Measurements from ENCODE around the gene ARHGAP6.

ARHGAP6 gene

DNA sequence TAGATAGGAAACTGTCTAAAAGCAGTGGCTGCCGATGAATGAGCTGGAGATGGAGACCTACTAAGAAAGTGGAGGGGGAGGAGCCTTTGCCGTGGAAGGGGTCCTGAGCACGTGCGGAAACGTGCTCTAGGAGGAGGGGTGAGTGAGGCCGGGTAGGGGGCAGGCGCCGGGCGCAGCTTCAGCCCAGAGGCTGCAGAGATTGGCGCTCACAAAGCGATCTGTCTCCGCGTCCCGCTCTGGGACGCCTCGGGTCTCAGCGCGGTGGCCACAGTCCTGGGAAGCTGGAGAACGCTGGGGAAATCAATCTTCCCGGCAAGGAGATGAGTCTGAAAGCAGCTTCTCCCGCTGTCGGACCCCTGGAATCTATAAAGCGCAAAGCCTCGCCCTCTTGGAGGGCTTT lies 444 bp upstream of the ARHGAP6 start:
- POLR2A ChIA-PET, result no interaction called here
- 16% methylated on average over 24 of the region's 24 CpGs for WGBS (ENCODE audit: insufficient coverage)

DNA sequence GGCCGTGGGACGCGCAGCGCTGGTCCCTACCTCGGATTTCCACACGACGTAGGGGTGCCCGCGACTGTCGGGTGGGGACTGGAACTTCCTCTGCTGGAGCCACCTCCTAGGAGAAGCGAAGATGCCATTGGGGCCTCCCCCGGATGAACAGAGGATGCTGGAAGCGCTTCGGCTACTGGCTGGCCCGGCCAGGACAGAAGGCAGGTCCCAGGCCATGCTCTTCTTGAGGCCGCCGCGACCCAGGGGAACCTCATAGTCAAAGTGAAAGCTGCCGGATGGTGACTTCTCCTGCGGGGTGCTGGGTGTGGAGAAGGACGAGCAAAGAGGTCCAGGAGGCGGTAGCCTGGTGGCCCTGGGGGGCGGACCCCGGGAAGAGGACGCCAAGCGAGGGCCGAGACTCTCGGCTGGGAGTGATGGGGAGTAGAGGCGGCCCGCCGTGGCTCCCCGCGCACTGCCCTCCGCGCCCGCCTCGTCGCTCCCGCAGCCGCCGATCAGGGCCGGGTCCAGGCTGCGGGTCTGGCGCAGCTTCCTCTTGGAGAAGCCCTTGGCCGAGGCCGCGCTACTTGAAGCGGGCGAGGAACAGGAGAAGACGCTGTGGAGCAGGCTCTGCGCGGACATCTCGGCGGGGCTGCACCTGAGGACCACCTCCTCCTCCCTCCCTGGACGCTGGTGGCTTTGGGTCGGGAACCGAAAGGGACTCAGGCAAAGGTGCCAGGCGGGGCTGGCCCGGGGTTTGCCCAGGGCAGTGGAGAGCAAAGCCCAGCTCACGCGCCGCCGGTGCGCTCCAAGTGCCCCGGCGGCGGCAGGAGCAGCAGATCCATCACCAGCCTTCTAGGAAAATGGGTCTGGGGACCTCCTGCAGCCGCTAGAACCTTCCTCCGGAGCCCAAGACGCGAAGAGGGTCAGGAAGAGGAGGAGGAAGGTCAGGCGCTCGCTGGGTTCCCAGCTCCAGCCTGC lies 1.2 kb downstream of the ARHGAP6 start:
- CTCF ChIA-PET, result no interaction called here
- Histone ChIP-seq H3K27me3 (replicated peaks in 2 of 5; ENCODE audit: control insufficient read depth in 4 of 5, insufficient read depth in 5 of 5, low read length in 4 of 5) (peaks cover 9 to 60% (median 37%) of the 10 kb centered on the region in 5 experiments), H3K4me3 (ENCODE audit: control insufficient read depth in 1 of 7, extremely low read depth in 1 of 7, insufficient read depth in 4 of 7, low read depth in 2 of 7, low read length in 6 of 7) (peak overlapping the region in 4 of 7 experiments; percentile 7 to 48 (median 30)), H3K4me1 (ENCODE audit: control extremely low read depth in 1 of 4, control insufficient read depth in 4 of 4, insufficient read depth in 4 of 4, low read length in 3 of 4) (peaks cover 0 to 13% (median 6%) of the 10 kb centered on the region in 4 experiments), H3K27ac (ENCODE audit: insufficient read depth in 1 of 2, low read depth in 1 of 2, low read length in 2 of 2, poor library complexity in 1 of 2, severe bottlenecking in 2 of 2) (no peak overlapping the region), H3K36me3 (ENCODE audit: control insufficient read depth in 4 of 4, insufficient read depth in 4 of 4, low read length in 3 of 4) (no peaks in the 10 kb centered on the region), H3K9me3 (ENCODE audit: control extremely low read depth in 1 of 5, control insufficient read depth in 4 of 5, insufficient read depth in 2 of 5, low read depth in 1 of 5, low read length in 4 of 5) (peaks cover 0 to 8% (median 0%) of the 10 kb centered on the region in 5 experiments)
- WGBS (ENCODE audit: insufficient coverage), result 30% methylated on average over 53 of the region's 73 CpGs
- peak in 1 of 3 donors; percentile 1 for DNase-seq
- POLR2A ChIA-PET, result no interaction called here

More for the DNA sequence above, 444 bp upstream of the ARHGAP6 start:
- Histone ChIP-seq H3K36me3 (ENCODE audit: control insufficient read depth in 4 of 4, insufficient read depth in 4 of 4, low read length in 3 of 4) (no peaks in the 10 kb centered on the region), H3K27ac (ENCODE audit: insufficient read depth in 1 of 2, low read depth in 1 of 2, low read length in 2 of 2, poor library complexity in 1 of 2, severe bottlenecking in 2 of 2) (no peak overlapping the region), H3K27me3 (replicated peaks in 2 of 5; ENCODE audit: control insufficient read depth in 4 of 5, insufficient read depth in 5 of 5, low read length in 4 of 5) (peaks cover 6 to 65% (median 37%) of the 10 kb centered on the region in 5 experiments), H3K9me3 (ENCODE audit: control extremely low read depth in 1 of 5, control insufficient read depth in 4 of 5, insufficient read depth in 2 of 5, low read depth in 1 of 5, low read length in 4 of 5) (peaks cover 0 to 8% (median 0%) of the 10 kb centered on the region in 5 experiments), H3K4me1 (ENCODE audit: control extremely low read depth in 1 of 4, control insufficient read depth in 4 of 4, insufficient read depth in 4 of 4, low read length in 3 of 4) (peaks cover 0 to 13% (median 6%) of the 10 kb centered on the region in 4 experiments), H3K4me3 (ENCODE audit: control insufficient read depth in 1 of 7, extremely low read depth in 1 of 7, insufficient read depth in 4 of 7, low read depth in 2 of 7, low read length in 6 of 7) (peak overlapping the region in 1 of 7 experiments; percentile 14)
- no peak for DNase-seq
- CTCF ChIA-PET, result no interaction called here

DNA sequence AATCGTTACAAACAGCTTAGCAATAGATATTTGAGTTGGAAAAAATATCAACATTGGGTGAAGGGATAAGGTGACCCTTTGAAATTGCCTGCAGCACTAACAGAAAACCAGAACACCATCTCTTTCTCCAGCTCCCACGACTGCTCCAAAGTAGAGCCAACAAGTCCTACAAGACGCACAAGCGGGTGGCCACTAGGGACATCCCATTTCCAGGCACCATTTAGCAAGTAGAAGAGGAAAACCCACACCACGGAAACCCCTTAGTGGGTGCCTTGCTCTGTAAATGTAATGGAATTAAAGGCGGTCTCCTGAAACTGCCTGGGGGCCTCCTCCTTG lies 1.9 kb downstream of the ARHGAP6 start:
- H3K4me1 ChIP-seq (ENCODE audit: control extremely low read depth in 1 of 4, control insufficient read depth in 4 of 4, insufficient read depth in 4 of 4, low read length in 3 of 4), result peaks cover 0 to 13% (median 6%) of the 10 kb centered on the region in 4 experiments
- H3K27me3 ChIP-seq (replicated peaks in 2 of 5; ENCODE audit: control insufficient read depth in 4 of 5, insufficient read depth in 5 of 5, low read length in 4 of 5), result peaks cover 9 to 60% (median 34%) of the 10 kb centered on the region in 5 experiments
- ChIA-PET CTCF (no interaction called here), POLR2A (no interaction called here)
- H3K27ac ChIP-seq (ENCODE audit: insufficient read depth in 1 of 2, low read depth in 1 of 2, low read length in 2 of 2, poor library complexity in 1 of 2, severe bottlenecking in 2 of 2), result no peak overlapping the region
- peaks cover 0 to 8% (median 0%) of the 10 kb centered on the region in 5 experiments for H3K9me3 ChIP-seq (ENCODE audit: control extremely low read depth in 1 of 5, control insufficient read depth in 4 of 5, insufficient read depth in 2 of 5, low read depth in 1 of 5, low read length in 4 of 5)
- WGBS (ENCODE audit: insufficient coverage), result 25% methylated on average over 1 of the region's 6 CpGs
- DNase-seq, result no peak
- peak overlapping the region in 1 of 7 experiments; percentile 6 for H3K4me3 ChIP-seq (ENCODE audit: control insufficient read depth in 1 of 7, extremely low read depth in 1 of 7, insufficient read depth in 4 of 7, low read depth in 2 of 7, low read length in 6 of 7)
- H3K36me3 ChIP-seq (ENCODE audit: control insufficient read depth in 4 of 4, insufficient read depth in 4 of 4, low read length in 3 of 4), result no peaks in the 10 kb centered on the region

DNA sequence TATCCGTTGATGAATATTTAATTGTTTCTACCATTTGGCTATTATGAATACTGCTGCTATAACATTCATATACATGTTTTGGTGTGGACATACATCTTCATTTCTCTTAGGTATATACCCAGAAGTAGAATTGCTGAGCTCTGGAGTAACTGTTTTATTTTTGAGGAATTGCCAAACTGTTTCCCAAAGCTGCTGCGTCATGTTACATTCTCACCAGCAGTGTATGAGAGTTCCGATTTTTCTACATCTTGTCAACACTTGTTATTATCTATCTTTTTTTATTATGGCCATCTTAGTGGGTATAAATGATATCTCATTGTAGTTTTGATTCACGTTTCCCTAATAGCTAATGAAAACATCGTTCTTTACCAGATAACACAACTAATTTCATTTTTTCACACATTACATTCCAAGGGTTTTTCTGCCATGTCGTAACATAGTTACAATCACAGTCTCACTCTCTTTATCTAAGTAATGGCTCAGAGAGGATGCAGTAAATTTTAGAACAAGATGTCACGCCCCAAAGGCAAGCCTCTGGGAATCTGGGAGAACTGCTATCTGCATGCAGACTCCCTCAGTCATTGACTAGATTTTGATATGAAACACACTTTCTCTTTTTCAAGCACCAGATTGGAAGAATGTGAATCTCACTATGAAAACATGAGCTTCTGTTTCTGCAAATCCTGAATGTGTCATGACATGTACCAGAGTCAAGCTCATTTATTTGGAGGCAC lies 10.3 kb downstream of the ARHGAP6 start:
- DNase-seq, result no peak
- H3K36me3 ChIP-seq (ENCODE audit: control insufficient read depth in 4 of 4, insufficient read depth in 4 of 4, low read length in 3 of 4), result no peaks in the 10 kb centered on the region
- peaks cover 0 to 1% (median 0%) of the 10 kb centered on the region in 5 experiments for H3K9me3 ChIP-seq (ENCODE audit: control extremely low read depth in 1 of 5, control insufficient read depth in 4 of 5, insufficient read depth in 2 of 5, low read depth in 1 of 5, low read length in 4 of 5)
- CTCF ChIA-PET, result no interaction called here
- POLR2A ChIA-PET, result no interaction called here
- no peak overlapping the region for H3K4me3 ChIP-seq (ENCODE audit: control insufficient read depth in 1 of 7, extremely low read depth in 1 of 7, insufficient read depth in 4 of 7, low read depth in 2 of 7, low read length in 6 of 7)
- WGBS (ENCODE audit: insufficient coverage), result 75% methylated on average over 2 of the region's 7 CpGs
- H3K27ac ChIP-seq (ENCODE audit: insufficient read depth in 1 of 2, low read depth in 1 of 2, low read length in 2 of 2, poor library complexity in 1 of 2, severe bottlenecking in 2 of 2), result no peak overlapping the region
- H3K27me3 ChIP-seq (replicated peaks in 2 of 5; ENCODE audit: control insufficient read depth in 4 of 5, insufficient read depth in 5 of 5, low read length in 4 of 5), result peaks cover 0 to 15% (median 2%) of the 10 kb centered on the region in 5 experiments
- H3K4me1 ChIP-seq (ENCODE audit: control extremely low read depth in 1 of 4, control insufficient read depth in 4 of 4, insufficient read depth in 4 of 4, low read length in 3 of 4), result no peaks in the 10 kb centered on the region

DNA sequence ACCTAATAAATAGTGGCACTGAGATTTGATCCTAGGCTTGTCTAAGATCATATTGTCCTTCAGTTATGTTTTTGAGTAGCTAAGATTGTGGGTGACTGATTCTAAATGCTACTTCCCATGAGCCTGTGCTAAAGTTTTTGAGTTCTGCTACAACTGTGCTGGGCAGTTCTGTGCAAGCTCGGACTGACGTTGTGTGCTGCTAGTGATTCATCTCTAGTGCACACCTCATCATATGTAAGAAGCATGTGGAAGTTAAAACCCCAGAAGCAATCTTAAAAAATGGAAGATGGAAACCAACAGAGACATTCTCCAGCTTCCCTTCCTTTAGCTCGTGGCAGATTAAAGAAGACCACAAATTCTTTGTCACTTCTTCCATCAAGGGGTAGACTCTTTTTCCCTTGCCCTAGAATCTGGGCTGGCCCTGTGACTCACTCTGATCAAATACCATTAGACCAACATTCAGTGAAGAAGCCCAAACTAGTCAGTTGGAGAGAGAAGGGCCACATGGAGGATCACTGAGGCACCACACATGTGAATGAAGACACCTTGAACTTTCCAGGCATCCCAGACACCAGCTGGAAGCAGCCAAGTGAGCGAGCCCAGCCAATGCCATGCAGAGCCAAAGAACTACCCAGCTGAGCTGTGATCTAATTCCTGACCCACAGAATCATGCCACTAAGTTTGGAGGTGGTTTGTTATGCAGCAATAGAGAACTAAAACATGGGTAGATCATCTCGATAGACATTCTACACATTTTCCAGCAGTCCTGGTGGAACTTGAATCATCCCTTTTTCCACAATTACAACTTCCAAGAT lies 16.8 kb downstream of the ARHGAP6 start:
- no peaks in the 10 kb centered on the region for H3K4me1 ChIP-seq (ENCODE audit: control extremely low read depth in 1 of 4, control insufficient read depth in 4 of 4, insufficient read depth in 4 of 4, low read length in 3 of 4)
- POLR2A ChIA-PET, result no interaction called here
- CTCF ChIA-PET, result no interaction called here
- H3K9me3 ChIP-seq (ENCODE audit: control extremely low read depth in 1 of 5, control insufficient read depth in 4 of 5, insufficient read depth in 2 of 5, low read depth in 1 of 5, low read length in 4 of 5), result no peaks in the 10 kb centered on the region
- no peak for DNase-seq
- 74% methylated on average over 4 of the region's 5 CpGs for WGBS (ENCODE audit: insufficient coverage)
- H3K4me3 ChIP-seq (ENCODE audit: control insufficient read depth in 1 of 7, extremely low read depth in 1 of 7, insufficient read depth in 4 of 7, low read depth in 2 of 7, low read length in 6 of 7), result no peak overlapping the region
- no peak overlapping the region for H3K27ac ChIP-seq (ENCODE audit: insufficient read depth in 1 of 2, low read depth in 1 of 2, low read length in 2 of 2, poor library complexity in 1 of 2, severe bottlenecking in 2 of 2)
- peaks cover 0 to 10% (median 2%) of the 10 kb centered on the region in 5 experiments for H3K27me3 ChIP-seq (replicated peaks in 2 of 5; ENCODE audit: control insufficient read depth in 4 of 5, insufficient read depth in 5 of 5, low read length in 4 of 5)
- no peaks in the 10 kb centered on the region for H3K36me3 ChIP-seq (ENCODE audit: control insufficient read depth in 4 of 4, insufficient read depth in 4 of 4, low read length in 3 of 4)

DNA sequence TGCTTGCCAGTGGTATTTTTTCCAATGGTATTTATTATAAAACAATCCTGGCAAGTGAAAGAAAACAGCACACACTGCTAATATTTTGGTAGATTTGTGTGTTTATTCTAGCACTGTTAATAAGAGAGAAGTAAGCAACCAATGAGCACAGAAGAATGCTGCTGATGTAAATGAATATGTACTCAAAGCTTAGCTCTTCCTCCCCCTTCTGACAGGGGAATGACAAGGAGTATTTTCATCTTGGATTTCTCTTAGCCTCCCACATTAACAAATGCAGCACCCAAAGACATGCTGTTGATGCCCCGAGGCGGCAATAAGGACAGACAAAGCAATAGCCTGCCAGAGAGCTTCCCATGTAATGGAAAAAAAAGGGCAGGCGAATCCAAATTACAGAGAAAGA lies 18.6 kb downstream of the ARHGAP6 start:
- Histone ChIP-seq H3K27ac (ENCODE audit: insufficient read depth in 1 of 2, low read depth in 1 of 2, low read length in 2 of 2, poor library complexity in 1 of 2, severe bottlenecking in 2 of 2) (no peak overlapping the region), H3K27me3 (replicated peaks in 2 of 5; ENCODE audit: control insufficient read depth in 4 of 5, insufficient read depth in 5 of 5, low read length in 4 of 5) (peaks cover 0 to 9% (median 2%) of the 10 kb centered on the region in 5 experiments), H3K4me3 (ENCODE audit: control insufficient read depth in 1 of 7, extremely low read depth in 1 of 7, insufficient read depth in 4 of 7, low read depth in 2 of 7, low read length in 6 of 7) (no peak overlapping the region), H3K4me1 (ENCODE audit: control extremely low read depth in 1 of 4, control insufficient read depth in 4 of 4, insufficient read depth in 4 of 4, low read length in 3 of 4) (no peaks in the 10 kb centered on the region), H3K9me3 (ENCODE audit: control extremely low read depth in 1 of 5, control insufficient read depth in 4 of 5, insufficient read depth in 2 of 5, low read depth in 1 of 5, low read length in 4 of 5) (no peaks in the 10 kb centered on the region), H3K36me3 (ENCODE audit: control insufficient read depth in 4 of 4, insufficient read depth in 4 of 4, low read length in 3 of 4) (no peaks in the 10 kb centered on the region)
- ChIA-PET CTCF (no interaction called here), POLR2A (no interaction called here)
- WGBS (ENCODE audit: insufficient coverage), result 79% methylated on average over 3 of the region's 3 CpGs
- DNase-seq, result no peak
